ENCODE measurements around the gene AGPAT4. TPM values are rescaled to one million over a fixed set of nuclear protein-coding genes. Genes with fewer than 3 reads are reported as not detected.

AGPAT4 gene
- total and polyA plus RNA-seq, 2 donors (not counting 3 experiments of a cell fraction or from before 2014, with no cell fraction given): 10.2 to 15.2 TPM

GRCh38 chr6:161259302-161259701 lies 14.6 kb downstream of the AGPAT4 start:
- CTCF ChIA-PET: interaction anchor here (0.5 kb wide), 1 partner anchor 11 kb away, joined by 4 read pairs; no protein-coding TSS in a partner anchor
- TF ChIP-seq EZH2 (IDR thresholded peaks at IDR 0.05; ENCODE audit: borderline replicate concordance, low read depth, low read length, severe bottlenecking): no peak
- TF ChIP-seq FOS (IDR thresholded peaks at IDR 0.05; ENCODE audit: borderline replicate concordance, insufficient read depth, low read length): no peak
- no peak for TF ChIP-seq MYC (IDR thresholded peaks at IDR 0.05; ENCODE audit: low read depth, low read length)
- TF ChIP-seq JUN (IDR thresholded peaks at IDR 0.05; ENCODE audit: borderline replicate concordance, insufficient read depth, insufficient read length, low read depth): no peak
- no peak for TF ChIP-seq CTCF (IDR thresholded peaks at IDR 0.05; ENCODE audit: extremely low read depth in 1 of 2, insufficient read depth in 1 of 2, low read depth in 1 of 2, low read length in 2 of 2)
- no peak for TF ChIP-seq POLR2AphosphoS5 (IDR thresholded peaks at IDR 0.05; ENCODE audit: insufficient read depth, low read depth, low read length)
- no peak for TF ChIP-seq POLR2A (IDR thresholded peaks at IDR 0.05; ENCODE audit: low read depth, low read length)
- no peak for TF ChIP-seq GATA2 (IDR thresholded peaks at IDR 0.05; ENCODE audit: insufficient read depth, insufficient read length, low read depth, low read length)
- TF ChIP-seq MAX (IDR thresholded peaks at IDR 0.05; ENCODE audit: insufficient read depth, insufficient read length): no peak
- BruUV-seq (replicated peaks): no TSS peak

More at GRCh38 chr6:161259302-161259701, 14.6 kb downstream of the AGPAT4 start:
- Histone ChIP-seq H3K36me3 (ENCODE audit: control insufficient read depth in 2 of 2, extremely low read depth in 1 of 2, insufficient read depth in 2 of 2, low read length in 2 of 2) (no peaks in the 10 kb centered on the region), H3K9me3 (replicated peaks; ENCODE audit: control insufficient read depth, insufficient read depth, low read length) (no peaks in the 10 kb centered on the region), H3K4me2 (ENCODE audit: insufficient read depth, low read length) (no peak overlapping the region), H3K79me2 (ENCODE audit: control insufficient read depth, insufficient read depth, low read length) (peaks cover 9% of the 10 kb centered on the region), H4K20me1 (replicated peaks; ENCODE audit: control insufficient read depth, extremely low read depth, insufficient read depth, low read length) (no peaks in the 10 kb centered on the region), H3K27ac (ENCODE audit: insufficient read depth, low read depth, low read length) (no peak overlapping the region), H3K9me1 (replicated peaks; ENCODE audit: control insufficient read depth, extremely low read depth, insufficient read depth, low read length) (no peaks in the 10 kb centered on the region), H3K9ac (replicated peaks; ENCODE audit: extremely low read depth, insufficient read depth, low read length) (no peak overlapping the region), H3K4me3 (replicated peaks in 1 of 3; ENCODE audit: insufficient read depth in 1 of 3, low read depth in 1 of 3, low read length in 3 of 3) (no peak overlapping the region), H3K27me3 (ENCODE audit: control insufficient read depth in 2 of 2, insufficient read depth in 2 of 2, low read length in 2 of 2) (no peaks in the 10 kb centered on the region), H2AFZ (ENCODE audit: low read depth, low read length) (no peak overlapping the region), H3K4me1 (ENCODE audit: control insufficient read depth, extremely low read depth, insufficient read depth, low read length) (peaks cover 16% of the 10 kb centered on the region)
- POLR2A ChIA-PET: no interaction called here
- FAIRE-seq: no peak
- intact Hi-C loops (cut with micrococcal nuclease) (no loop called here), dilution Hi-C loops (cut with MboI; ENCODE audit: extremely low pct_ligation_motif_present, low sequenced_read_pairs) (no loop called here)
- DNase-seq (ENCODE audit: low read depth, low spot score): no peak
